H9 (cell line): ENCODE measurements around the gene PPP1R7. TPM values are rescaled to one million over a fixed set of nuclear protein-coding genes. Genes with fewer than 3 reads are reported as not detected.

Source experiments
- DNase-seq: peaks from one replicate; pipeline ENCODE4 v3.0.0-alpha.2; 2017
- H2AFZ ChIP-seq: one replicate; pipeline ENCODE4 v1.6.1; 2013; ENCODE audit warnings: mild to moderate bottlenecking, low read length, control low read depth, moderate library complexity
- H2AK5ac ChIP-seq: 2 replicates; pipeline ENCODE4 v1.6.1; 2013; ENCODE audit warnings: low read length, control low read depth, mixed read lengths; ENCODE audit not compliant: insufficient read length
- H2BK120ac ChIP-seq: one replicate; pipeline ENCODE4 v1.6.1; 2013; ENCODE audit warnings: low read depth, mild to moderate bottlenecking, low read length, control low read depth, inconsistent platforms; ENCODE audit not compliant: poor library complexity, severe bottlenecking
- H2BK12ac ChIP-seq: 2 replicates; pipeline ENCODE4 v1.6.1; 2013; ENCODE audit warnings: low read length, control low read depth, mixed read lengths, low read depth; ENCODE audit not compliant: insufficient read length
- H2BK15ac ChIP-seq: 2 replicates; pipeline ENCODE4 v1.6.1; 2013; ENCODE audit warnings: low read depth, low read length, control low read depth
- H2BK20ac ChIP-seq: one replicate; pipeline ENCODE4 v1.6.1; 2013; ENCODE audit warnings: low read depth, mild to moderate bottlenecking, low read length, control low read depth, inconsistent platforms; ENCODE audit not compliant: poor library complexity, severe bottlenecking
- H2BK5ac ChIP-seq: 2 replicates; pipeline ENCODE4 v1.6.1; 2013; ENCODE audit warnings: low read length, control low read depth, mixed read lengths; ENCODE audit not compliant: insufficient read length
- H3K14ac ChIP-seq: 2 replicates; pipeline ENCODE4 v1.6.1; 2013; ENCODE audit warnings: low read length, control low read depth; ENCODE audit not compliant: insufficient read depth
- H3K18ac ChIP-seq: 2 replicates; pipeline ENCODE4 v1.6.1; 2013; ENCODE audit warnings: low read depth, mild to moderate bottlenecking, mixed read lengths, low read length, control low read depth; ENCODE audit not compliant: insufficient read length
- H3K23ac ChIP-seq: 2 replicates; pipeline ENCODE4 v1.6.1; 2013; ENCODE audit warnings: low read length, control low read depth, mixed read lengths, low read depth; ENCODE audit not compliant: insufficient read length
- H3K23me2 ChIP-seq: 2 replicates; pipeline ENCODE4 v1.6.1; 2013; ENCODE audit warnings: low read depth, mild to moderate bottlenecking, mixed read lengths, low read length, control low read depth; ENCODE audit not compliant: insufficient read length, poor library complexity, severe bottlenecking
- H3K27ac ChIP-seq: 2 replicates; pipeline ENCODE4 v1.5.1; 2013; ENCODE audit warnings: low read length, control low read depth, mixed read lengths, low read depth; ENCODE audit not compliant: insufficient read length
- H3K27me3 ChIP-seq: 2 replicates; pipeline ENCODE4 v1.6.1; 2013; ENCODE audit warnings: low read length, control low read depth, inconsistent platforms; ENCODE audit not compliant: insufficient read depth
- H3K4ac ChIP-seq: 2 replicates; pipeline ENCODE4 v1.6.1; 2013; ENCODE audit warnings: low read depth, mild to moderate bottlenecking, control low read depth, inconsistent platforms, low read length, moderate library complexity
- H3K4me1 ChIP-seq: 2 replicates; pipeline ENCODE4 v1.6.1; 2013; ENCODE audit warnings: low read length, control low read depth, inconsistent platforms; ENCODE audit not compliant: insufficient read depth
- H3K4me2 ChIP-seq: 2 replicates; pipeline ENCODE4 v1.6.1; 2013; ENCODE audit warnings: low read length, control low read depth, mixed read lengths; ENCODE audit not compliant: insufficient read length, insufficient read depth
- H3K56ac ChIP-seq: 2 replicates; pipeline ENCODE4 v1.6.1; 2013; ENCODE audit warnings: low read depth, mild to moderate bottlenecking, mixed read lengths, low read length, control low read depth; ENCODE audit not compliant: insufficient read length
- H3K79me1 ChIP-seq: 2 replicates; pipeline ENCODE4 v1.6.1; 2013; ENCODE audit warnings: low read depth, mild to moderate bottlenecking, moderate library complexity, low read length, control low read depth, inconsistent platforms; ENCODE audit not compliant: insufficient read depth, poor library complexity, severe bottlenecking
- H3K79me2 ChIP-seq: 2 replicates; pipeline ENCODE4 v1.6.1; 2013; ENCODE audit warnings: low read length, control low read depth, inconsistent platforms; ENCODE audit not compliant: insufficient read depth
- H3K9ac ChIP-seq: 2 replicates; pipeline ENCODE4 v1.6.1; 2013; ENCODE audit warnings: low read length, control low read depth, mixed read lengths; ENCODE audit not compliant: insufficient read length; ENCODE audit errors: extremely low read depth
- H3K9me3 ChIP-seq: one replicate; pipeline ENCODE4 v1.6.1; 2013; ENCODE audit warnings: low read depth, low read length, inconsistent platforms; ENCODE audit not compliant: control insufficient read depth
- H3T11ph ChIP-seq: one replicate; pipeline ENCODE4 v1.6.1; 2013; ENCODE audit warnings: mild to moderate bottlenecking, low read length, control low read depth, inconsistent platforms
- H4K20me1 ChIP-seq: one replicate; pipeline ENCODE4 v1.6.1; 2013; ENCODE audit not compliant: control insufficient read depth, insufficient read length, insufficient read depth
- H4K5ac ChIP-seq: 2 replicates; pipeline ENCODE4 v1.6.1; 2013; ENCODE audit warnings: low read depth, mild to moderate bottlenecking, mixed read lengths, low read length, control low read depth; ENCODE audit not compliant: insufficient read length
- H4K8ac ChIP-seq: replicated peaks from 2 replicates; pipeline ENCODE4 v1.6.1; 2013; ENCODE audit warnings: low read length, control low read depth, mixed read lengths, low read depth; ENCODE audit not compliant: insufficient read length
- H4K91ac ChIP-seq: 2 replicates; pipeline ENCODE4 v1.6.1; 2013; ENCODE audit warnings: low read depth, mild to moderate bottlenecking, moderate library complexity, mixed read lengths, low read length, control low read depth; ENCODE audit not compliant: insufficient read length
- H3K27ac Mint-ChIP-seq, 3 experiments: 2 replicates in 2 of 3; 3 replicates in 1 of 3; pipeline ENCODE4 v1.8.0; 2020 to 2021; ENCODE audit warnings: mixed read lengths in 3 of 3, mild to moderate bottlenecking in 1 of 3, moderate library complexity in 1 of 3
- H3K27me3 Mint-ChIP-seq: 2 replicates; pipeline ENCODE4 v1.8.0; 2021; ENCODE audit warnings: low read depth, mild to moderate bottlenecking, moderate library complexity, mixed read lengths
- H3K36me3 Mint-ChIP-seq, 3 experiments: 2 replicates in 2 of 3; 3 replicates in 1 of 3; pipeline ENCODE4 v1.8.0; 2020 to 2021; ENCODE audit warnings: low read depth in 3 of 3, mixed read lengths in 3 of 3; ENCODE audit not compliant: insufficient read depth in 1 of 3
- H3K4me1 Mint-ChIP-seq, 2 experiments: 2 replicates each; pipeline ENCODE4 v1.8.0; 2020; ENCODE audit warnings: mixed read lengths in 2 of 2
- H3K4me3 Mint-ChIP-seq, 2 experiments: 2 replicates in 1 of 2; 3 replicates in 1 of 2; pipeline ENCODE4 v1.8.0; 2020 to 2021; ENCODE audit warnings: mild to moderate bottlenecking in 2 of 2, mixed read lengths in 2 of 2, moderate library complexity in 1 of 2
- H3K9me3 Mint-ChIP-seq, 2 experiments: 2 replicates in 1 of 2; 3 replicates in 1 of 2; pipeline ENCODE4 v1.8.0; 2020; ENCODE audit warnings: mild to moderate bottlenecking in 2 of 2, mixed read lengths in 2 of 2, moderate library complexity in 1 of 2
- CTCF ChIP-seq: fragments of 200-600 bp; sonication (generic); conservative IDR thresholded peaks from 3 replicates; pipeline ENCODE4 v1.8.0; 2021; ENCODE audit warnings: antibody characterized with exemption, mild to moderate bottlenecking
- WGBS: extraction: QIAGEN DNeasy Blood & Tissue Kit; methylation state at CpG from one replicate; pipeline ENCODE4 v1.1.7; 2013; ENCODE audit warnings: missing lambda C conversion rate, low lambda C conversion rate, mixed read lengths; ENCODE audit not compliant: insufficient read length; ENCODE audit errors: extremely low coverage; 5-methylcytosine and 5-hydroxymethylcytosine counted together
- total RNA-seq: library from RNA; stranded (reverse); gene quantifications from 2 replicates; pipeline ENCODE4 v1.2.1, GENCODE V29; 2021

The PPP1R7 gene
- total RNA-seq, 1 experiment from 2014 or later, result 60.2 TPM

DNA sequence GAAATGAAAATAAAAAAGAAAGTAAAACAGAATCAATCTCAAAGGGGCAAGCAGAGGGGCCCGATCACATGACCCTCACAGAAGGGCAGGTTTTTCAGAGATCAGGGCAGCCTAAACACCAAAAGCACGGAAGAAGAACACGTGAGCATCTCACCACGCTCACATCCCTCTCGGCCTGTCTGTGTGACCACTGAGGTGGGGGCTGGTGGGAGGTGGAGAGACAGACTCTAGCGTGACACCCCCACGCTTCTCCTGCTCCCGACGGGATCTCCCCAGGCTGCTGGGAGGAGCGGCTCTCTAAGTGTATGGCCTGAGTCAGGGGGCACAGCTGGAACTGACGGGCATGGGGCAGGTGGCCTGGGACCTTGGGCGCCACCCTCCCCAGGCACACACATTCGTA, 24.6 kb upstream of the PPP1R7 start:
- H3K56ac ChIP-seq, result no peak overlapping the region
- H3K18ac ChIP-seq, result no peak overlapping the region
- no peak overlapping the region for H4K8ac ChIP-seq
- H3K27me3 ChIP-seq, result no peaks in the 10 kb centered on the region
- no peak overlapping the region for H2BK12ac ChIP-seq
- no peak overlapping the region for H3K4me3 Mint-ChIP-seq
- no peaks in the 10 kb centered on the region for H3K23me2 ChIP-seq
- no peak overlapping the region for H3K14ac ChIP-seq
- H3K4me1 ChIP-seq, result no peaks in the 10 kb centered on the region
- no peak overlapping the region for H2AK5ac ChIP-seq
- no peak for TF ChIP-seq CTCF
- no peaks in the 10 kb centered on the region for H4K20me1 ChIP-seq
- no peak overlapping the region for H3K23ac ChIP-seq
- no peaks in the 10 kb centered on the region for H3K9me3 ChIP-seq
- H3K9ac ChIP-seq, result no peak overlapping the region
- H2BK5ac ChIP-seq, result no peak overlapping the region
- WGBS, result no CpG with 5 or more reads among the region's 13 CpGs
- no peak overlapping the region for H3K4ac ChIP-seq
- H3T11ph ChIP-seq, result no peak overlapping the region
- H4K5ac ChIP-seq, result no peak overlapping the region
- no peaks in the 10 kb centered on the region for H3K9me3 Mint-ChIP-seq
- no peaks in the 10 kb centered on the region for H3K79me2 ChIP-seq
- H2BK120ac ChIP-seq, result no peak overlapping the region
- no peaks in the 10 kb centered on the region for H3K27me3 Mint-ChIP-seq
- no peak overlapping the region for H3K4me2 ChIP-seq
- H4K91ac ChIP-seq, result no peak overlapping the region
- H3K27ac Mint-ChIP-seq, result no peak overlapping the region
- H3K4me1 Mint-ChIP-seq, result no peaks in the 10 kb centered on the region
- no peak overlapping the region for H2BK20ac ChIP-seq
- no peak overlapping the region for H2AFZ ChIP-seq
- DNase-seq, result no peak
- no peak overlapping the region for H2BK15ac ChIP-seq
- H3K79me1 ChIP-seq, result no peaks in the 10 kb centered on the region
- H3K36me3 Mint-ChIP-seq, result peaks cover 11 to 53% (median 33%) of the 10 kb centered on the region in 3 experiments; a peak in 6 of 7 replicates
- H3K27ac ChIP-seq, result no peak overlapping the region
